T-helper 17 cell (primary cell): ENCODE measurements around the gene OR51B5. TPM values are rescaled to one million over a fixed set of nuclear protein-coding genes. Genes with fewer than 3 reads are reported as not detected.
"Not testable (repeated sequence)": the region's sequence is repeated elsewhere in the genome, so short reads cannot be mapped to it uniquely, and the experiment has no call there.

Experiments used
- ATAC-seq: fragments of 150-1000 bp; cut with Tn5 transposase; 2 replicates; pipeline ENCODE4 v1.10.0; 2021; ENCODE audit warnings: mild to moderate bottlenecking, moderate library complexity
- DNase-seq, 3 donors: peaks; one replicate each; pipeline versions ENCODE4 v3.0.0 to v3.0.0-alpha.2; 2020 to 2021
- H3K9me3 ChIP-seq: one replicate; pipeline ENCODE4 v1.7.0; 2013; ENCODE audit warnings: low read length, mild to moderate bottlenecking; ENCODE audit not compliant: control insufficient read depth, poor library complexity, severe bottlenecking
- H3K27ac Mint-ChIP-seq: one replicate; pipeline ENCODE4 v1.8.0; 2022; ENCODE audit warnings: mild to moderate bottlenecking, moderate library complexity, mixed read lengths
- H3K27me3 Mint-ChIP-seq: one replicate; pipeline ENCODE4 v1.8.0; 2022; ENCODE audit warnings: mixed read lengths
- H3K36me3 Mint-ChIP-seq: one replicate; pipeline ENCODE4 v1.8.0; 2022; ENCODE audit warnings: low read depth, mixed read lengths
- H3K4me1 Mint-ChIP-seq: one replicate; pipeline ENCODE4 v1.8.0; 2022; ENCODE audit warnings: mild to moderate bottlenecking, mixed read lengths
- H3K4me3 Mint-ChIP-seq: one replicate; pipeline ENCODE4 v1.8.0; 2022; ENCODE audit warnings: mild to moderate bottlenecking, moderate library complexity, mixed read lengths
- total RNA-seq, 4 donors: library from RNA in 2 of 4; stranded (reverse) in 2 of 4; gene quantifications; one replicate each; pipeline ENCODE4 v1.2.3 and lab custom pipeline; 2022 to 2026

Gene OR51B5
- total RNA-seq, 2 donors from 2014 or later = 0.40 TPM; not detected in 1

DNA sequence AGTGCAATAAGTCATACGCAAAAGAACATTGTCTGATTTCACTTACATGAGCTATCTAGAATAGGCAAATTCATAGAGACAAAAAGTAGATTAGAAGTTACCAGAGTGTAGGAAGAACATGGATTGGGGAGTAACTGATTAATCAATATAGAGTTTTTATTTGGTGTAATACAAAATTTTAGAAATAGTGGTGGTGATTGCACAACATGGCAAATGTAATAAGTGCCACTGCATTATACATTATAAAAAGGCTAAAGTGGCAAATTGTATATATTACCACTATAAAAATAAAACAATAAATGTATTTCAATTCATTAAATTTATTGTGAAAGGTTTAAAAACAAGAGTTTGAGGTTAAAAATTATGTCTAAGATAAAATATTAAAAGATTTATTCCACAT lies 32.9 kb downstream of the OR51B5 start:
- no peaks in the 10 kb centered on the region for H3K4me1 Mint-ChIP-seq
- no peaks in the 10 kb centered on the region for H3K36me3 Mint-ChIP-seq
- H3K27ac Mint-ChIP-seq = no peak overlapping the region
- no peak for DNase-seq
- no peak overlapping the region for H3K4me3 Mint-ChIP-seq
- no peaks in the 10 kb centered on the region for H3K9me3 ChIP-seq
- ATAC-seq = no peak
- no peaks in the 10 kb centered on the region for H3K27me3 Mint-ChIP-seq

GRCh38 chr11:5307256-5308019 lies 35.9 kb downstream of the OR51B5 start:
- Mint-ChIP-seq H3K27ac (no peak overlapping the region), H3K4me1 (no peaks in the 10 kb centered on the region), H3K36me3 (no peaks in the 10 kb centered on the region), H3K4me3 (no peak overlapping the region), H3K27me3 (no peaks in the 10 kb centered on the region)
- ATAC-seq = no peak
- no peak for DNase-seq
- no peaks in the 10 kb centered on the region for H3K9me3 ChIP-seq

GRCh38 chr11:5304046-5304445 lies 39.3 kb downstream of the OR51B5 start:
- H3K27me3 Mint-ChIP-seq = peaks cover 11% of the 10 kb centered on the region
- H3K27ac Mint-ChIP-seq = no peak overlapping the region
- H3K4me3 Mint-ChIP-seq = no peak overlapping the region
- no peaks in the 10 kb centered on the region for H3K9me3 ChIP-seq
- DNase-seq (no peak), ATAC-seq (no peak)
- H3K36me3 Mint-ChIP-seq = no peaks in the 10 kb centered on the region
- no peaks in the 10 kb centered on the region for H3K4me1 Mint-ChIP-seq

DNA sequence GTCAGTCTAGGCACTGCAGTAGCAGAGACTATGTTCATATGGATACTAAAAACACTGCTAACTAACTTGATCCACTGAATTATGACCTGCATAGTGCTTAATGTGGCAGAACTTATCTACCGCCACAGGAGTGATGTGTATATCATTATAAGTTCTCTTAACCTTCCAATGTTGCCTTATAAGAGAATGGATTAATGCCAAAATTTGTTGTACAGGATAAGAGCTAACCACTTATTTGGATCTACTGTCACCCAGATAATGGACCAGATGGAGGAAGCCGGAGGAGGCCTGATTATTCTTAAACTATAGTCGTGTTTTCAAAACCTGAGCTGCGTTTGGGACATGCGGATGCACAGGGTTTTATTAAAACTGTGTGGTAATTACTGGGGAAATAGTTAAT lies 39.7 kb downstream of the OR51B5 start:
- H3K27ac Mint-ChIP-seq = no peak overlapping the region
- H3K4me3 Mint-ChIP-seq = no peak overlapping the region
- H3K27me3 Mint-ChIP-seq = peaks cover 13% of the 10 kb centered on the region
- no peaks in the 10 kb centered on the region for H3K4me1 Mint-ChIP-seq
- H3K36me3 Mint-ChIP-seq = no peaks in the 10 kb centered on the region
- DNase-seq = no peak
- ATAC-seq = no peak
- no peaks in the 10 kb centered on the region for H3K9me3 ChIP-seq

- DNase-seq (no peak), ATAC-seq (no peak)
- H3K27me3 Mint-ChIP-seq = peaks cover 26% of the 10 kb centered on the region
- no peak within 1 kb of the TSS for H3K27ac Mint-ChIP-seq
- no peaks in the 10 kb centered on the region for H3K36me3 Mint-ChIP-seq
- H3K4me1 Mint-ChIP-seq = no peaks in the 10 kb centered on the region
- H3K9me3 ChIP-seq = no peaks in the 10 kb centered on the region
- H3K4me3 Mint-ChIP-seq = no peak within 1 kb of the TSS
Measured at GRCh38 chr11:5301846-5302245, 41.5 kb downstream of the OR51B5 start, which contains the start of gene OR51B4. OR51B4 (minus strand) TSS chr11:5301946; CDS start chr11:5301946, 0 bp downstream.

- H3K36me3 Mint-ChIP-seq = no peaks in the 10 kb centered on the region
- no peak overlapping the region for H3K27ac Mint-ChIP-seq
- no peaks in the 10 kb centered on the region for H3K4me1 Mint-ChIP-seq
- no peak for DNase-seq
- H3K27me3 Mint-ChIP-seq = peaks cover 33% of the 10 kb centered on the region
- no peak overlapping the region for H3K4me3 Mint-ChIP-seq
- ATAC-seq = no peak
- H3K9me3 ChIP-seq = no peaks in the 10 kb centered on the region
Measured at GRCh38 chr11:5300251-5300650, 43.1 kb downstream of the OR51B5 start.

DNA sequence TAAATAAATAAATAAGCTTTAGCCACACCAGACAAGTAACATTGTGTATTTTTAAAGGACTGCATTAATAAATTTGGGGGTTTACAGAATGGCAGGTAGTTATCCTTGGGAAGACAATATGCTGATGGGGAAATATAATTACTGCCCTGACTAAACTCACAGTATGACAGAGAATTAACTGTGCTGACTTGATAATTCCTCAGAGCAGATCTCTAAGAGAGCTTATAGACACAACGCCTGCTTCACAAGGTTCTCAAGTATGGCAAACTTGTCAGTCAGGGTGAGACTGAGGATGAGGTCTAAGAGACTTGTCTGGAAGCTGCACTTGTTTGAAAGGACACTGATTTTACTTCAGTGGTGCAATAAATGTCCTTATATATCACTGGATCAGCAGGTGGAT lies 44.9 kb downstream of the OR51B5 start:
- Mint-ChIP-seq H3K27ac (no peak overlapping the region), H3K4me1 (no peaks in the 10 kb centered on the region), H3K36me3 (no peaks in the 10 kb centered on the region), H3K4me3 (no peak overlapping the region), H3K27me3 (peaks cover 33% of the 10 kb centered on the region)
- DNase-seq (no peak), ATAC-seq (no peak)
- H3K9me3 ChIP-seq = no peaks in the 10 kb centered on the region

DNA sequence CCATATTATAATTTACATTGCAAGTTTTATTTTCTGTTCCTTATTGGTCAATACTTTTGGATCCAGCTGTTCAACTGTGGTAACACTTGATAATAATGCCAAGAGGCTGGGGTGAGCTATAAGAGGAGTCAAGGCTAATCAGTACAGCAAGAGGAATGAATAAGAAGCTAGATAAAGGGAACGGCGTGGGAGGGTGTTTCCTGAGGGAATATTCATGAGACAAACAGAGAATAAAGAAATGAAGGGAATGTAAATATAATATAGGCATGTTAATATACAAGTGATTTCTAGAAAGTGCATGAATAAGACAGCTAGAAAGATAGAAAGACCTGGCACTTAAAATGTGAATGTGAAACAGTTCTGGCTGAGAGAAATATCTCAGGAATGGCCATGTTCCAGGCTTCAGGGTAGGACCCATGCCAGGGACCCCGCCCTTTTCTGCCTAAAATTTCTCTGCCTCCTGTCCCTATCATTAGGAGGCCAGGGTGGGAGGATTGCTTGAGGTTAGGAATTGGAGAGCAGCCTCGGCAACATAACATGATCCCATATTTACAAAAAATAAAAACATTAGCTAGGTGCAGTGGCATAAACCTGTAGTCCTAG lies 45.5 kb downstream of the OR51B5 start:
- H3K4me1 Mint-ChIP-seq = no peaks in the 10 kb centered on the region
- peaks cover 33% of the 10 kb centered on the region for H3K27me3 Mint-ChIP-seq

GRCh38 chr11:5294342-5294995 lies 48.9 kb downstream of the OR51B5 start:
- not testable (repeated sequence) for H3K9me3 ChIP-seq, H3K4me3 Mint-ChIP-seq, H3K36me3 Mint-ChIP-seq, H3K4me1 Mint-ChIP-seq, DNase-seq, ATAC-seq, H3K27ac Mint-ChIP-seq
- H3K27me3 Mint-ChIP-seq = peaks cover 25% of the 10 kb centered on the region

More for the DNA sequence above, 45.5 kb downstream of the OR51B5 start:
- Mint-ChIP-seq H3K36me3 (no peaks in the 10 kb centered on the region), H3K27ac (no peak overlapping the region), H3K4me3 (no peak overlapping the region)
- ATAC-seq (no peak), DNase-seq (no peak)
- no peaks in the 10 kb centered on the region for H3K9me3 ChIP-seq

GRCh38 chr11:5293028-5293427 lies 50.3 kb downstream of the OR51B5 start:
- H3K36me3 Mint-ChIP-seq = no peaks in the 10 kb centered on the region
- ATAC-seq (no peak), DNase-seq (no peak)
- H3K4me3 Mint-ChIP-seq = no peak overlapping the region
- no peaks in the 10 kb centered on the region for H3K4me1 Mint-ChIP-seq
- H3K27me3 Mint-ChIP-seq = peaks cover 18% of the 10 kb centered on the region
- H3K9me3 ChIP-seq = no peaks in the 10 kb centered on the region
- H3K27ac Mint-ChIP-seq = no peak overlapping the region

Other genes with a start within 250 kb of the OR51B5 start
- gene OR52A5, start 205.2 kb downstream of the OR51B5 start, total RNA-seq = not detected
- gene OR52A1, start 188.8 kb downstream of the OR51B5 start, total RNA-seq = not detected
- not detected for gene OR51V1, start 142.8 kb downstream of the OR51B5 start, total RNA-seq
- 1 to 10 TPM in 1 of 2 donors, not detected in 1; 1.3 TPM for gene HBB, start 116.5 kb downstream of the OR51B5 start, total RNA-seq
- 1 to 10 TPM in 1 of 2 donors, not detected in 1; 1.0 TPM for gene HBD, start 109.0 kb downstream of the OR51B5 start, total RNA-seq
- not detected for gene HBG1, start 93.7 kb downstream of the OR51B5 start, total RNA-seq
- gene HBG2, start 88.7 kb downstream of the OR51B5 start, total RNA-seq = 1 to 10 TPM in 1 of 2 donors, not detected in 1; 1.7 TPM
- not detected for gene HBE1, start 73.6 kb downstream of the OR51B5 start, total RNA-seq
- gene OR51B4, start 41.6 kb downstream of the OR51B5 start, total RNA-seq = not detected
- gene OR51B2, start 19.2 kb downstream of the OR51B5 start, total RNA-seq = not detected
- gene OR51B6, start 8.0 kb upstream of the OR51B5 start, total RNA-seq = not detected
- not detected for gene OR51M1, start 40.3 kb upstream of the OR51B5 start, total RNA-seq
- not detected for gene OR51Q1, start 78.6 kb upstream of the OR51B5 start, total RNA-seq
- gene OR51I1, start 98.0 kb upstream of the OR51B5 start, total RNA-seq = not detected
- gene OR51I2, start 105.8 kb upstream of the OR51B5 start, total RNA-seq = not detected
- gene OR52D1, start 145.2 kb upstream of the OR51B5 start, total RNA-seq = not detected
- gene UBQLN3, start 166.4 kb upstream of the OR51B5 start, total RNA-seq = under 1 TPM in 1 of 2 donors, not detected in 1; 0.20 TPM
- gene UBQLNL, start 173.2 kb upstream of the OR51B5 start, total RNA-seq = under 1 TPM; 0.29 to 0.42 TPM
- not detected for gene OR52H1, start 205.0 kb upstream of the OR51B5 start, total RNA-seq
- not detected for gene OR52B6, start 237.4 kb upstream of the OR51B5 start, total RNA-seq